Astrocyte (in vitro differentiated cells and primary cell): ENCODE results near the gene AMFR. TPM values are rescaled to one million over a fixed set of nuclear protein-coding genes. Genes with fewer than 3 reads are reported as not detected.

Experiments used
- DNase-seq: peaks from one replicate; pipeline ENCODE4 v3.0.0-alpha.2; 2010; ENCODE audit warnings: low read depth
- FAIRE-seq: peaks from 2 replicates; lab custom pipeline; 2011; peaks lifted over from hg19 to GRCh38; lab: Jason Lieb, UNC
- H2AFZ ChIP-seq: 2 replicates; pipeline ENCODE4 v1.6.0; 2012; ENCODE audit warnings: low read depth, low read length, inconsistent platforms
- H3K27ac ChIP-seq: 2 replicates; pipeline ENCODE4 v1.5.1; 2011; ENCODE audit warnings: low read depth, low read length, inconsistent platforms
- H3K27me3 ChIP-seq: 2 replicates; pipeline ENCODE4 v1.6.0; 2011; ENCODE audit warnings: low read length, inconsistent platforms; ENCODE audit not compliant: insufficient read depth
- H3K36me3 ChIP-seq: 2 replicates; pipeline ENCODE4 v1.5.1; 2011; ENCODE audit warnings: low read length, inconsistent platforms; ENCODE audit not compliant: insufficient read depth
- H3K4me1 ChIP-seq: 2 replicates; pipeline ENCODE4 v1.5.1; 2011; ENCODE audit warnings: low read length, inconsistent platforms; ENCODE audit not compliant: insufficient read depth
- H3K4me2 ChIP-seq: 2 replicates; pipeline ENCODE4 v1.6.0; 2012; ENCODE audit warnings: low read length, inconsistent platforms
- H3K4me3 ChIP-seq: 2 replicates; pipeline ENCODE4 v1.5.1; 2011; ENCODE audit warnings: low read depth, mild to moderate bottlenecking, low read length, inconsistent platforms; ENCODE audit not compliant: insufficient read depth
- H3K79me2 ChIP-seq: 2 replicates; pipeline ENCODE4 v1.6.0; 2012; ENCODE audit warnings: mild to moderate bottlenecking, low read length, inconsistent platforms; ENCODE audit not compliant: insufficient read depth
- H3K9ac ChIP-seq: 2 replicates; pipeline ENCODE4 v1.6.0; 2012; ENCODE audit warnings: mild to moderate bottlenecking, low read length, inconsistent platforms
- H3K9me3 ChIP-seq: 2 replicates; pipeline ENCODE4 v1.5.1; 2012; ENCODE audit warnings: low read depth, mild to moderate bottlenecking, low read length, inconsistent platforms; ENCODE audit not compliant: insufficient read depth
- H4K20me1 ChIP-seq: 2 replicates; pipeline ENCODE4 v1.6.0; 2012; ENCODE audit warnings: low read length, inconsistent platforms; ENCODE audit not compliant: insufficient read depth
- H3K27ac Mint-ChIP-seq: one replicate; pipeline ENCODE4 v1.8.0; 2021; ENCODE audit warnings: mild to moderate bottlenecking, mixed read lengths; ENCODE audit not compliant: unreplicated experiment
- H3K27me3 Mint-ChIP-seq: one replicate; pipeline ENCODE4 v1.8.0; 2021; ENCODE audit warnings: low read depth, mixed read lengths; ENCODE audit not compliant: unreplicated experiment
- H3K36me3 Mint-ChIP-seq: one replicate; pipeline ENCODE4 v1.8.0; 2021; ENCODE audit warnings: low read depth, mixed read lengths; ENCODE audit not compliant: unreplicated experiment
- H3K4me1 Mint-ChIP-seq: one replicate; pipeline ENCODE4 v1.8.0; 2021; ENCODE audit warnings: low read depth, mixed read lengths; ENCODE audit not compliant: unreplicated experiment
- H3K4me3 Mint-ChIP-seq: one replicate; pipeline ENCODE4 v1.8.0; 2021; ENCODE audit warnings: mild to moderate bottlenecking, moderate library complexity, mixed read lengths; ENCODE audit not compliant: unreplicated experiment
- H3K9me3 Mint-ChIP-seq: one replicate; pipeline ENCODE4 v1.8.0; 2021; ENCODE audit warnings: mild to moderate bottlenecking, mixed read lengths; ENCODE audit not compliant: unreplicated experiment
- EZH2 ChIP-seq: IDR thresholded peaks from 2 replicates; pipeline ENCODE4 v1.6.1; 2012; ENCODE audit warnings: mild to moderate bottlenecking, low read length, inconsistent platforms; ENCODE audit not compliant: insufficient read depth
- total RNA-seq: library from RNA; stranded (reverse); gene quantifications from 2 replicates; pipeline ENCODE4 v1.2.1, GENCODE V29; 2021
- TF ChIP-seq, protein P1 (sequence below): IDR thresholded peaks from 2 replicates; pipeline ENCODE4 v1.5.1; 2011; ENCODE audit warnings: low read depth, mild to moderate bottlenecking, inconsistent platforms, low read length, moderate library complexity; ENCODE audit not compliant: insufficient read depth

AMFR gene
- total RNA-seq, 1 donor from 2014 or later: 86.2 TPM

DNA sequence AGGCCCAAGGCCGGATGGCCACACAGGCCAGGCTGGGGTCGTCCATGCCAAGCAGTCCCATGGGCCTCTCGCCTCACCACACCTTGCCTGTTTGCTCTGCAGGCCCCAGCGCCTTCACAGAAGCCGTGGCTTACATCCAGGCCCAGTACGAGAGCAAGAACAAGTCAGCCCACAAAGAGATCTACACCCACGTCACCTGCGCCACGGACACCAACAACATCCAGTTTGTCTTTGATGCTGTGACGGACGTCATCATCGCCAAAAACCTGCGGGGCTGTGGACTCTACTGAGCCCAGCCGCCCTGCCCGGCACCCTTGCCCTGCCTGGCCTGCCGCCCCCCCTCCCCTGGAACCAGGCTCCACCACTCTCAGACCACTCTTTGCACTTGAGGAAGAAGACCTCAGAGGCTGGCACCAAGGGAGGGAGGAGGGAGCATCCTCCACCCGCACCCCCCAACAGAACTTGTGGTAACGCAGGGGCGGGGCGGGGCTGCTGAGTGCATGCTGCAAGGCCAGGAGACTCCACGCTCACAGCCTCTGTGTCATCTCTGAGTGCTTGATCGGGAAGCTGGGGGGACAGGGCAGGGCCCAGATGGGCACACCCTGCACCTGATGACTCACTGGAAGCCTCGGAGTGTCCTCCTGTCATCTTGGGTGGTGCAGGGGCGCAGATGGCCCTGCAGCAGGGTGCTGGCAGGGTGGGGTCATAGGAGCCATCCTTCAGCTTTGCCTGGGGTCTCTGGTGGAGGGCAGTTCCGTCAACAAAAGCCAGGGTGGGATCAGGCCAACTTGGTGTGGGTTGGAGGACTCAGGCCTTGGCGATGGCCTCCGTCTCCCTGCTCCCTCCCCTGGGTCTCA, 81.5 kb downstream of the AMFR start:
- no peaks in the 10 kb centered on the region for H3K9me3 Mint-ChIP-seq
- no peak overlapping the region for H3K4me3 Mint-ChIP-seq
- Histone ChIP-seq H3K4me2 (no peak overlapping the region), H2AFZ (no peak overlapping the region), H3K4me1 (no peaks in the 10 kb centered on the region), H3K79me2 (no peaks in the 10 kb centered on the region), H4K20me1 (no peaks in the 10 kb centered on the region), H3K9ac (no peak overlapping the region), H3K27me3 (no peaks in the 10 kb centered on the region), H3K4me3 (no peak overlapping the region), H3K27ac (no peak overlapping the region), H3K36me3 (no peaks in the 10 kb centered on the region), H3K9me3 (no peaks in the 10 kb centered on the region)
- H3K36me3 Mint-ChIP-seq: no peaks in the 10 kb centered on the region
- H3K27ac Mint-ChIP-seq: no peak overlapping the region
- peaks cover 17% of the 10 kb centered on the region for H3K27me3 Mint-ChIP-seq
- DNase-seq (no peak), FAIRE-seq (no peak)
- no peaks in the 10 kb centered on the region for H3K4me1 Mint-ChIP-seq
- no peak for TF ChIP-seq EZH2
- TF ChIP-seq, protein P1, sequence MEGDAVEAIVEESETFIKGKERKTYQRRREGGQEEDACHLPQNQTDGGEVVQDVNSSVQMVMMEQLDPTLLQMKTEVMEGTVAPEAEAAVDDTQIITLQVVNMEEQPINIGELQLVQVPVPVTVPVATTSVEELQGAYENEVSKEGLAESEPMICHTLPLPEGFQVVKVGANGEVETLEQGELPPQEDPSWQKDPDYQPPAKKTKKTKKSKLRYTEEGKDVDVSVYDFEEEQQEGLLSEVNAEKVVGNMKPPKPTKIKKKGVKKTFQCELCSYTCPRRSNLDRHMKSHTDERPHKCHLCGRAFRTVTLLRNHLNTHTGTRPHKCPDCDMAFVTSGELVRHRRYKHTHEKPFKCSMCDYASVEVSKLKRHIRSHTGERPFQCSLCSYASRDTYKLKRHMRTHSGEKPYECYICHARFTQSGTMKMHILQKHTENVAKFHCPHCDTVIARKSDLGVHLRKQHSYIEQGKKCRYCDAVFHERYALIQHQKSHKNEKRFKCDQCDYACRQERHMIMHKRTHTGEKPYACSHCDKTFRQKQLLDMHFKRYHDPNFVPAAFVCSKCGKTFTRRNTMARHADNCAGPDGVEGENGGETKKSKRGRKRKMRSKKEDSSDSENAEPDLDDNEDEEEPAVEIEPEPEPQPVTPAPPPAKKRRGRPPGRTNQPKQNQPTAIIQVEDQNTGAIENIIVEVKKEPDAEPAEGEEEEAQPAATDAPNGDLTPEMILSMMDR: no peak

DNA sequence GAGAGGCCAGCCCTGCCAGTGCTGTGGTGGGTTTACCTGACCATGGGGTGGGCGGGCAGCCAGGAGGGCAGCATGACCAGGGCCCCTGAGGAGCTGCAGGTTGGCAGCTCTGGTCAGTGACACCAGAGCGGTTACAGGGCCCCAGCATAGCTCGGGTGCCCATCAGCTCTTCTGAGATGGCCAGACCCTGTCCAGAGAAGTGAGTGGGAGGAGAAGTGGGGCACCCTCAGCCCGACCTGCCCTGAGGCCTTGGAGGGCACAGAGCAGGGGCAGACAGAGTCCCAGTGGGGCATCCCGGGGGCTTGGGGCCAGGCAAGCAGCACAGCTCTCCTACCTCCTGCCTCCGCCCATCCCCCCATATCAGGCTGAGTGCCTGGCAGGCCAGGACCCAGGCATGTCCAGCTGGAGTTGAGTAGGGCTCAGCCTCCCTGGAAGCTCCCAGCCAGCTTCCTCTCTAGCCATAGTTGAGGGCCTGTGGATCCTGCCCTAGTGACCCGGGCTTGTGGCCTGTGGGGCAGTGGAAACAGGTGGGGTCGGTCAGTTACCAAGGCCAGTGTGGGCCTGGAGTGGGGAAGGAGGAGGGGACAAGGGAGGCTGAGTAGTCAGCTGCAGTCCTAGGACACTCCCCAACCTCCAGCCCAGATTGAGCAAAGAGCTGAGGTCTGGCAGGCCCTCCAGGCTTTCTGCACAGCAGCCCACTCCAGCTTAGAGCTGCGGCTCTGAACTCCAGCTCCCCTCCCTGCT, 83.5 kb downstream of the AMFR start:
- Mint-ChIP-seq H3K4me3 (no peak overlapping the region), H3K9me3 (no peaks in the 10 kb centered on the region), H3K27me3 (peaks cover 18% of the 10 kb centered on the region), H3K27ac (no peak overlapping the region), H3K4me1 (no peaks in the 10 kb centered on the region), H3K36me3 (no peaks in the 10 kb centered on the region)
- no peaks in the 10 kb centered on the region for H3K27me3 ChIP-seq
- H3K9ac ChIP-seq: no peak overlapping the region
- H3K4me2 ChIP-seq: no peak overlapping the region
- no peaks in the 10 kb centered on the region for H3K36me3 ChIP-seq
- H3K79me2 ChIP-seq: no peaks in the 10 kb centered on the region
- no peaks in the 10 kb centered on the region for H3K4me1 ChIP-seq
- DNase-seq: no peak
- H2AFZ ChIP-seq: no peak overlapping the region
- no peak overlapping the region for H3K27ac ChIP-seq
- FAIRE-seq: no peak
- no peaks in the 10 kb centered on the region for H3K9me3 ChIP-seq
- no peak overlapping the region for H3K4me3 ChIP-seq
- TF ChIP-seq EZH2: no peak
- H4K20me1 ChIP-seq: no peaks in the 10 kb centered on the region

DNA sequence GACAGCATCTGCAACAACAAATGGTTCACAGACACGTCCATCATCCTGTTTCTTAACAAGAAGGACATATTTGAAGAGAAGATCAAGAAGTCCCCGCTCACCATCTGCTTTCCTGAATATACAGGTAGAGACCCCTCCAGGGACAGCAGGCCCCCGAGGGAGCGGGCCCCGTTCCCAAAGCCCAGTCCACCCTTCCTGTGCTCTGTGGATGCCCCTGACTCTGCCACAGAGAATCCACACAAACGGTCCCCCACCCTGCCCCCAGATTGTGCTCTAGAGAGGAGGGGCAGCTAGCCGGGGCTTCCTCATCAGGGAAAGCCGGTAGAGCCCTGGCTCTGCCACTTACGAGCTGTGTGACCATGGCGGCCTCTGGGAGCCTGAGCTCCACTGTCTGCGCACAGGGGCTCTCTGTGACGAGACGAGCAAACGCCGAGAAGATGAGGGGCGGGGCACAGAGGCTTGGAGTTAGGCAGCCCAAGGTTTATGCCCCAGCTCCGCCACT, 84.4 kb downstream of the AMFR start:
- no peak for TF ChIP-seq EZH2
- TF ChIP-seq, protein P1: no peak

More for the DNA sequence above, 84.4 kb downstream of the AMFR start:
- Mint-ChIP-seq H3K27ac (no peak overlapping the region), H3K9me3 (no peaks in the 10 kb centered on the region), H3K4me1 (no peaks in the 10 kb centered on the region), H3K4me3 (no peak overlapping the region), H3K36me3 (no peaks in the 10 kb centered on the region), H3K27me3 (peaks cover 14% of the 10 kb centered on the region)
- H3K4me2 ChIP-seq: no peak overlapping the region
- no peaks in the 10 kb centered on the region for H3K4me1 ChIP-seq
- no peak for DNase-seq
- no peaks in the 10 kb centered on the region for H3K36me3 ChIP-seq
- no peak for FAIRE-seq
- no peaks in the 10 kb centered on the region for H3K79me2 ChIP-seq
- no peak overlapping the region for H3K9ac ChIP-seq
- H3K4me3 ChIP-seq: no peak overlapping the region
- H3K27ac ChIP-seq: no peak overlapping the region
- no peaks in the 10 kb centered on the region for H4K20me1 ChIP-seq
- H3K9me3 ChIP-seq: no peaks in the 10 kb centered on the region
- no peak overlapping the region for H2AFZ ChIP-seq
- H3K27me3 ChIP-seq: no peaks in the 10 kb centered on the region
